Skeletal muscle tissue (tissue), 4 donors: ENCODE results near the gene PGAM5. TPM values are rescaled to one million over a fixed set of nuclear protein-coding genes. Genes with fewer than 3 reads are reported as not detected.

Experiments
- H3K27ac ChIP-seq: one replicate; pipeline ENCODE4 v1.7.0; 2013; ENCODE audit warnings: mild to moderate bottlenecking, low read depth, low read length, inconsistent platforms
- H3K27me3 ChIP-seq, 3 donors: one replicate each; pipeline ENCODE4 v1.7.0; 2013; ENCODE audit warnings: low read length in 3 of 3; ENCODE audit not compliant: control insufficient read depth in 3 of 3, insufficient read depth in 3 of 3
- H3K36me3 ChIP-seq, 3 donors: one replicate each; pipeline ENCODE4 v1.7.0; 2013; ENCODE audit warnings: low read length in 3 of 3; ENCODE audit not compliant: control insufficient read depth in 3 of 3, insufficient read depth in 3 of 3
- H3K4me1 ChIP-seq, 3 donors: one replicate each; pipeline ENCODE4 v1.7.0; 2013; ENCODE audit warnings: low read length in 3 of 3, mild to moderate bottlenecking in 3 of 3; ENCODE audit not compliant: control insufficient read depth in 3 of 3, insufficient read depth in 3 of 3
- H3K4me3 ChIP-seq, 3 donors: one replicate each; pipeline ENCODE4 v1.7.0; 2013; ENCODE audit warnings: low read length in 3 of 3
- H3K9ac ChIP-seq, 3 donors: one replicate each; pipeline ENCODE4 v1.7.0; 2013; ENCODE audit warnings: low read length in 3 of 3, mild to moderate bottlenecking in 3 of 3, moderate library complexity in 2 of 3, low read depth in 1 of 3
- H3K9me3 ChIP-seq, 3 donors: one replicate each; pipeline ENCODE4 v1.7.0; 2013; ENCODE audit warnings: low read length in 3 of 3; ENCODE audit not compliant: control insufficient read depth in 3 of 3
- total RNA-seq: library from RNA; depleted of rRNA; stranded (reverse); fragments of >200 nt; gene quantifications from one replicate; pipeline ENCODE4 v1.2.3, GENCODE V29; 2014
- donor health status: Osteomylitis.

The PGAM5 gene
- total RNA-seq, 1 donor from 2014 or later: 16.7 TPM

DNA sequence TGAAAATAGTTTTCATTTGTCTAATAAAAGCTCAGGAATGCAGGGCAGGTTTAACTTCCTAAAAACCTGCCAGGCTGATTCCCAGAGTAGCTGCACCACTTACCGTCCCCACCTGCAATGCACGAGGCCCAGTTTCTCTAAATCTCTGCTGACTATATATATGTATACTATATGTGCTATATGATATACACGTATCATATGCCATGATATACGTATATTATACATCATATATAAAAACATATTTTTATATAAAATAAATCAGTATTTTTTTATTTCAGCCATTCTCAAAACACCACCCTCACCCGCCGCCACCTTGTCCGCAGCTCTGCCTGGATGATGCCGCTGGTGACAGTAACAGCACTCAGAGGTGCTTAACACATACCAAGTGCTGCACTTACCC, 48.7 kb downstream of the PGAM5 start:
- Histone ChIP-seq H3K4me3 (no peak overlapping the region), H3K27me3 (no peaks in the 10 kb centered on the region), H3K4me1 (peaks cover 14 to 18% (median 18%) of the 10 kb centered on the region in 3 donors), H3K36me3 (peaks cover 7 to 15% (median 7%) of the 10 kb centered on the region in 3 donors), H3K9ac (no peak overlapping the region), H3K9me3 (no peaks in the 10 kb centered on the region), H3K27ac (no peak overlapping the region)

DNA sequence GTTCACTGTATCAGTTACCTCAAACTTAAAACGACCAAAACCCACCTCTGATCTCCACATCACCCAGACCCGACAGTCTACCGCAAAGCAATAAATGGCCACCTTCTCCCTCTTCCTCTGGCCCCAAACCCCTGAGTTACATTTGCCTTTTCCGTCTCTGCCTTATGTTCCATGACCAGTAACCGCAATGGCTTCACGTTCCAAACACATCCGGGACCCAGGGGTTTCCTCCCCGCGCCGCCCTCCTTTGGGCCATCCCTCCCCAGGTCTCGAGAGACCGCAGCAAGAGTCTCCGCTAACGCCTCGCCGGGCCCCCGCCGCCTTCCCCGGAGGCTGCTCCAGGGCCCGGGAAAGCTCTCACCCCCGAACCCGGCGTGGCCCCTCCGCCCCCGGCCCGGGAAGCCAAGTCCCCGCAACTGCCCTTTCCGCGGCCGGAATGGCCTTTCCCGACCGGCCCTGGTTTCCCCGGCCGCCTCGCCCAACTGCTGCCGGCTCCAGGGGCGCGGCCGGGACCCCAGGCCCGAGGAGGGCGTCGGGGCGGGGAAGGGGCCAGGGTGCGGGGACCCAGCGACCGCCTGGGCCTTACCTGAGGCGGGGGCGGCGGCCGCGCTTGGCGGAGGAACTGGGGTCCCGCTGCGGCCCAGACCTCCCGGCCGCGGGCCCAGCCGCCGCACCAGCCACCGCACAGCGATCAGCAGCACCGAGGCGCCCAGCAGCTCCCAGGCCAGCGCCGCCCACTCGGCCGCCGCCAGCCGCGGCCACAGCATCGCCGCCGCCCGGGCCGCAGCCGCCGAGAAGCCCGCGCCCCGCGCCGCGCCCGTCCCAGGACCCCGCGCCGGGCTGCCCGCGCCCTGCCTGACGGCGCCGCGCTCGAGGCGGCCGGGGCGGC, 50.6 kb downstream of the PGAM5 start, which contains the start of gene ANKLE2:
ANKLE2 (minus strand) TSS at position 801 of the 889 bp plus-strand sequence; CDS start at position 767, 34 bp downstream.
- H3K4me1 ChIP-seq: peaks cover 14 to 22% (median 19%) of the 10 kb centered on the region in 3 donors
- H3K4me3 ChIP-seq: peak within 1 kb of the TSS; percentile 81 to 93 (median 92)
- no peaks in the 10 kb centered on the region for H3K9me3 ChIP-seq
- H3K9ac ChIP-seq: peak within 1 kb of the TSS; percentile 92 to 95 (median 94)
- H3K27me3 ChIP-seq: no peaks in the 10 kb centered on the region
- peaks cover 0 to 8% (median 3%) of the 10 kb centered on the region in 3 donors for H3K36me3 ChIP-seq
- H3K27ac ChIP-seq: peak within 1 kb of the TSS; percentile 95

DNA sequence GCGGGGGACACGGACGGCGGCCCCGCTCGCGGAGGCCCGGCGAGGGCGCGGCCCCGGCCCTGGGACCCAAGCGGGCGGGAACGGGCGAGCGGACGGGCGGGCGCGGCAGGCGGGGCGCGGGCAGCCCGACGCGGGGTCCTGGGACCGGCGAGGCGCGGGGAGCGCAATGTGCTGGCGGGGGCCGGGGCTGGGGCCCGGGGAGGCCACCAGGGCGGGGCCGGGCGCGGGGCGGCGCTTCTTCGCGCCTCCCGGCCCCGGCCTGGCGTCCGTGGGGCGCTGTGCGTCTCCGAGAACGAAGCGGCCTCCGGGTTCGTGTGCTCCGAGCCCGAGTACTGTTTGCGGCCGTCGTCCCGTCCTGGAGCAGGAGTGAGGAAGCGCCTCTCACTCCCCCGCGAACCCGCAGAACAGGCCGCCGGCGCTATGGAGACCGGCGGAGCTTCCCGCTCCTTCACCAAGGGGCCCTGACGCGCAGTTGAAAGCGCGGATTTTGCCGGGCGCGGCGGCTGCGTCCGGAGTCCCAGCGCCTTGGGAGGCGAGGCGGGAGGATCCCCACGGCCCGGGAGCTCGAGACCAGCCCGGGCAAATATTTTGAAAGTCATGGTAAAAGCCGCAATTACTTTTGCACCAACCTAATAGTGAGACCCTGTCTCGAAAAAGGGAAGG, 51.4 kb downstream of the PGAM5 start:
- Histone ChIP-seq H3K9me3 (no peaks in the 10 kb centered on the region), H3K4me1 (peaks cover 19 to 29% (median 26%) of the 10 kb centered on the region in 3 donors), H3K9ac (peak overlapping the region; percentile 88 to 95 (median 94)), H3K27me3 (no peaks in the 10 kb centered on the region), H3K27ac (peak overlapping the region; percentile 95), H3K4me3 (peak overlapping the region; percentile 76 to 85 (median 78)), H3K36me3 (peaks cover 0 to 5% (median 3%) of the 10 kb centered on the region in 3 donors)

DNA sequence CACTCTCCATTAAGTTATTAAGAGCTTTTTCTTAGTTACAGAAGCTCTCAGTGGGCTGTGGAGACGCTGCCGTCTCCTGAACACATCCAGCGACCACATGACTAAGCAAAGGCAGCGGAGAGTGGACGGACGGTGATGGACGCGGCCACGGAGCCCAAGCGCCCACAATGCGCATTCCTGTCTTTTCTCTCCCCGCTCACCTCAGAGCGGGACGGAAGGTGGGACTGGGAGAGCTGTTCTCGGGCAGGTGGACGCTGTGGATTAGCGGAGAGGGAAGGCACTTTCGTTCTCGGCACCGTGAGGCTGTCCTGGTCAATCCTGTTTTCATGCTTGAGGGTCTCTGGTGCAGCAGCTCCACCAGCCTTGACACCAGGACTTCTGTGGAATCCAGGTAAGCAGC, 53.6 kb downstream of the PGAM5 start:
- Histone ChIP-seq H3K4me3 (no peak overlapping the region), H3K27ac (no peak overlapping the region), H3K4me1 (peaks cover 25 to 40% (median 32%) of the 10 kb centered on the region in 3 donors), H3K36me3 (peaks cover 1 to 5% (median 5%) of the 10 kb centered on the region in 3 donors), H3K27me3 (no peaks in the 10 kb centered on the region), H3K9ac (no peak overlapping the region), H3K9me3 (no peaks in the 10 kb centered on the region)

DNA sequence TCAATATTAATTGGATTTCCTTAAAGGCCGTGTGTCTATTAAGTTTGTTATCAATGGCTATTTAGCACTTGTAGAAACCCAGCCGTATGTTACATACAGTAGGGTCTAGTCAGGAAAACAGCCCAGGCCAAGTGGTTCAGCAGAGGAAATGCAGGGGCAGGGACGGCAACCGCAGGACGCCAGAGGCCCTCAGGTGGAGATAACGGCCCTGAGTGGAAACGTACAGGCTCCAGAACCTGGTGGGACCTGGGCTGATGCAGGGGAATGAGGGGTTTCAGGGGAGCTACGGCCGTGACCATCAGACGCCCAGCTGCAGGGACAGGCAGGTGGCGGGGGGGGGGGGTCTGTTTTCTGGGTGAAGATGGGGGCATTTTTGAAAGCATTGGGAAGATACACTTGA, 54.7 kb downstream of the PGAM5 start:
- Histone ChIP-seq H3K36me3 (peaks cover 6 to 9% (median 8%) of the 10 kb centered on the region in 3 donors), H3K27me3 (no peaks in the 10 kb centered on the region), H3K9me3 (no peaks in the 10 kb centered on the region), H3K9ac (no peak overlapping the region), H3K4me1 (peaks cover 22 to 39% (median 28%) of the 10 kb centered on the region in 3 donors), H3K27ac (no peak overlapping the region), H3K4me3 (no peak overlapping the region)

DNA sequence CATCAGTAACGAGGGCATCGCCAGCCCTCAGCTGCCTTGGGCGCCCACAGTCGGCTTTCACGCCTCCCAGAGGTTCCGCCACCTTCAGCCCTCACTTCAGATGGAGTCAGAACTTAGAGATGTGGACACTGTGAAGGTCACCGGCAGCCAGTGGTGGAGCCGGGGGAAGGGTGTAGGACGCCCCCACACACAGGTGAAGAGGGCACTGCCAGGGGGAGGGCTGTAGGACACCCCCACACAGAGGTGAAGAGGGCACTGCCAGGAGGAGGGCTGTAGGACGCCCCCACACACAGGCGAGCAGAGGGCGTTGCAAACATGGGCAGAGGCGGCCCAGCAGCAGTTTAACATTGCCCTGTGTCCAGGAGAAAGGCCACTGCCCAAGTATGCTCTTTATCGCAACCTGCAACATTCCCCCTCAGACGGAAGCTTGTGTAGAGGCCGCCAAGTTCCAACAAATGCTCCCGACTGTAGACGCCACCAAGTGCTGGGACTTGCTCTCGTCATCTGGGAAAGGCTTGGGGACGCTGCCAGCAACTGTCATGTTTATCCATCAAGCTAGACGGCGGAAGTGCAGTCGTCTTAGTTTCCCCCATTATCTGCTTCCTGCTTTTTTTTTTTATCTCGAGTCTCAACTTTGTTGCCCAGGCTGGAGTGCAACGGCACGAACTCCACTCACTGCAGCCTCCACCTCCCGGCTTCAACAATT, 55.9 kb downstream of the PGAM5 start:
- Histone ChIP-seq H3K27me3 (no peaks in the 10 kb centered on the region), H3K4me1 (peaks cover 15 to 35% (median 21%) of the 10 kb centered on the region in 3 donors), H3K36me3 (peaks cover 9 to 14% (median 12%) of the 10 kb centered on the region in 3 donors), H3K9ac (peak overlapping the region in 2 of 3 donors; percentile 12 to 45), H3K9me3 (no peaks in the 10 kb centered on the region), H3K4me3 (peak overlapping the region in 2 of 3 donors; percentile 29 to 43), H3K27ac (peak overlapping the region; percentile 73)

DNA sequence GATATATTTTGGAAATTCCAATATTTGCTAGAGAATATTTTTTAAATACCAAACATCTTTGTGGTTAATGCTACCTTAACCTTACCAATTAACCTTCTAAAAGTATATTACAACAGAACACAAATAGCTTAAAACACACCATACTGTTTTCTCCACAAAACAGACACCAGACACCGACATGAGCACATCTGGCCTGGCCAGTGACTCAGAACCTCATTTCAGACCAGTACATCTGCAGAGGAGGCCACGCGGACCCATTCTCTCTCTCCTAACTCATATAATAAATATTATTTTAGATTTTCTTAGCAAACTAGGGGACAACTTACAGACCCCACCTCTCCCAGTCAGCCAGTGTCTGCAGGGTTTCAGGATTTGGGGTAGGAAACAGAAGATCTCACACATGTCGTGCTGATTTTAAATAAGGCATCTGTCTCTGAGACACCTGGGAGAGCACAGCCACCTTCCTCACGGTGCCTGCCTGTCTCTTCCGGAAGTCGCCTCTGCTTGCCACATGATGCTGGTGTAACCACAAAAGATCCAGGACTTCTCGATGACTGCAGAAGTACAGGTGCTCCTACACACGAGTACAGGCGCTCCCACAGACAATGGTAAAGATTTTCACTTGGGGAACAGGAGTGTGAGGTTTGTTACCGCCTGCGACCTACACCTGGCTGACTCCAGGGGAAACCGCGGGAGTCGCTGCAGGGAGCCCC, 60.6 kb downstream of the PGAM5 start:
- Histone ChIP-seq H3K4me3 (no peak overlapping the region), H3K9ac (no peak overlapping the region), H3K27ac (no peak overlapping the region), H3K4me1 (peaks cover 19 to 36% (median 21%) of the 10 kb centered on the region in 3 donors), H3K36me3 (peaks cover 39 to 43% (median 42%) of the 10 kb centered on the region in 3 donors), H3K9me3 (no peaks in the 10 kb centered on the region), H3K27me3 (no peaks in the 10 kb centered on the region)
